H9 (cell line): ENCODE results near the gene ATP7B. TPM values are rescaled to one million over a fixed set of nuclear protein-coding genes. Genes with fewer than 3 reads are reported as not detected.

Source experiments
- DNase-seq: peaks from one replicate; pipeline ENCODE4 v3.0.0-alpha.2; 2017
- H2AFZ ChIP-seq: one replicate; pipeline ENCODE4 v1.6.1; 2013; ENCODE audit warnings: mild to moderate bottlenecking, low read length, control low read depth, moderate library complexity
- H2AK5ac ChIP-seq: 2 replicates; pipeline ENCODE4 v1.6.1; 2013; ENCODE audit warnings: low read length, control low read depth, mixed read lengths; ENCODE audit not compliant: insufficient read length
- H2BK120ac ChIP-seq: one replicate; pipeline ENCODE4 v1.6.1; 2013; ENCODE audit warnings: low read depth, mild to moderate bottlenecking, low read length, control low read depth, inconsistent platforms; ENCODE audit not compliant: poor library complexity, severe bottlenecking
- H2BK12ac ChIP-seq: 2 replicates; pipeline ENCODE4 v1.6.1; 2013; ENCODE audit warnings: low read length, control low read depth, mixed read lengths, low read depth; ENCODE audit not compliant: insufficient read length
- H2BK15ac ChIP-seq: 2 replicates; pipeline ENCODE4 v1.6.1; 2013; ENCODE audit warnings: low read depth, low read length, control low read depth
- H2BK20ac ChIP-seq: one replicate; pipeline ENCODE4 v1.6.1; 2013; ENCODE audit warnings: low read depth, mild to moderate bottlenecking, low read length, control low read depth, inconsistent platforms; ENCODE audit not compliant: poor library complexity, severe bottlenecking
- H2BK5ac ChIP-seq: 2 replicates; pipeline ENCODE4 v1.6.1; 2013; ENCODE audit warnings: low read length, control low read depth, mixed read lengths; ENCODE audit not compliant: insufficient read length
- H3K14ac ChIP-seq: 2 replicates; pipeline ENCODE4 v1.6.1; 2013; ENCODE audit warnings: low read length, control low read depth; ENCODE audit not compliant: insufficient read depth
- H3K18ac ChIP-seq: 2 replicates; pipeline ENCODE4 v1.6.1; 2013; ENCODE audit warnings: low read depth, mild to moderate bottlenecking, mixed read lengths, low read length, control low read depth; ENCODE audit not compliant: insufficient read length
- H3K23ac ChIP-seq: 2 replicates; pipeline ENCODE4 v1.6.1; 2013; ENCODE audit warnings: low read length, control low read depth, mixed read lengths, low read depth; ENCODE audit not compliant: insufficient read length
- H3K23me2 ChIP-seq: 2 replicates; pipeline ENCODE4 v1.6.1; 2013; ENCODE audit warnings: low read depth, mild to moderate bottlenecking, mixed read lengths, low read length, control low read depth; ENCODE audit not compliant: insufficient read length, poor library complexity, severe bottlenecking
- H3K27ac ChIP-seq: 2 replicates; pipeline ENCODE4 v1.5.1; 2013; ENCODE audit warnings: low read length, control low read depth, mixed read lengths, low read depth; ENCODE audit not compliant: insufficient read length
- H3K27me3 ChIP-seq: 2 replicates; pipeline ENCODE4 v1.6.1; 2013; ENCODE audit warnings: low read length, control low read depth, inconsistent platforms; ENCODE audit not compliant: insufficient read depth
- H3K4ac ChIP-seq: 2 replicates; pipeline ENCODE4 v1.6.1; 2013; ENCODE audit warnings: low read depth, mild to moderate bottlenecking, control low read depth, inconsistent platforms, low read length, moderate library complexity
- H3K4me1 ChIP-seq: 2 replicates; pipeline ENCODE4 v1.6.1; 2013; ENCODE audit warnings: low read length, control low read depth, inconsistent platforms; ENCODE audit not compliant: insufficient read depth
- H3K4me2 ChIP-seq: 2 replicates; pipeline ENCODE4 v1.6.1; 2013; ENCODE audit warnings: low read length, control low read depth, mixed read lengths; ENCODE audit not compliant: insufficient read length, insufficient read depth
- H3K56ac ChIP-seq: 2 replicates; pipeline ENCODE4 v1.6.1; 2013; ENCODE audit warnings: low read depth, mild to moderate bottlenecking, mixed read lengths, low read length, control low read depth; ENCODE audit not compliant: insufficient read length
- H3K79me1 ChIP-seq: 2 replicates; pipeline ENCODE4 v1.6.1; 2013; ENCODE audit warnings: low read depth, mild to moderate bottlenecking, moderate library complexity, low read length, control low read depth, inconsistent platforms; ENCODE audit not compliant: insufficient read depth, poor library complexity, severe bottlenecking
- H3K79me2 ChIP-seq: 2 replicates; pipeline ENCODE4 v1.6.1; 2013; ENCODE audit warnings: low read length, control low read depth, inconsistent platforms; ENCODE audit not compliant: insufficient read depth
- H3K9ac ChIP-seq: 2 replicates; pipeline ENCODE4 v1.6.1; 2013; ENCODE audit warnings: low read length, control low read depth, mixed read lengths; ENCODE audit not compliant: insufficient read length; ENCODE audit errors: extremely low read depth
- H3K9me3 ChIP-seq: one replicate; pipeline ENCODE4 v1.6.1; 2013; ENCODE audit warnings: low read depth, low read length, inconsistent platforms; ENCODE audit not compliant: control insufficient read depth
- H3T11ph ChIP-seq: one replicate; pipeline ENCODE4 v1.6.1; 2013; ENCODE audit warnings: mild to moderate bottlenecking, low read length, control low read depth, inconsistent platforms
- H4K20me1 ChIP-seq: one replicate; pipeline ENCODE4 v1.6.1; 2013; ENCODE audit not compliant: control insufficient read depth, insufficient read length, insufficient read depth
- H4K5ac ChIP-seq: 2 replicates; pipeline ENCODE4 v1.6.1; 2013; ENCODE audit warnings: low read depth, mild to moderate bottlenecking, mixed read lengths, low read length, control low read depth; ENCODE audit not compliant: insufficient read length
- H4K8ac ChIP-seq: replicated peaks from 2 replicates; pipeline ENCODE4 v1.6.1; 2013; ENCODE audit warnings: low read length, control low read depth, mixed read lengths, low read depth; ENCODE audit not compliant: insufficient read length
- H4K91ac ChIP-seq: 2 replicates; pipeline ENCODE4 v1.6.1; 2013; ENCODE audit warnings: low read depth, mild to moderate bottlenecking, moderate library complexity, mixed read lengths, low read length, control low read depth; ENCODE audit not compliant: insufficient read length
- H3K27ac Mint-ChIP-seq, 3 experiments: 2 replicates in 2 of 3; 3 replicates in 1 of 3; pipeline ENCODE4 v1.8.0; 2020 to 2021; ENCODE audit warnings: mixed read lengths in 3 of 3, mild to moderate bottlenecking in 1 of 3, moderate library complexity in 1 of 3
- H3K27me3 Mint-ChIP-seq: 2 replicates; pipeline ENCODE4 v1.8.0; 2021; ENCODE audit warnings: low read depth, mild to moderate bottlenecking, moderate library complexity, mixed read lengths
- H3K36me3 Mint-ChIP-seq, 3 experiments: 2 replicates in 2 of 3; 3 replicates in 1 of 3; pipeline ENCODE4 v1.8.0; 2020 to 2021; ENCODE audit warnings: low read depth in 3 of 3, mixed read lengths in 3 of 3; ENCODE audit not compliant: insufficient read depth in 1 of 3
- H3K4me1 Mint-ChIP-seq, 2 experiments: 2 replicates each; pipeline ENCODE4 v1.8.0; 2020; ENCODE audit warnings: mixed read lengths in 2 of 2
- H3K4me3 Mint-ChIP-seq, 2 experiments: 2 replicates in 1 of 2; 3 replicates in 1 of 2; pipeline ENCODE4 v1.8.0; 2020 to 2021; ENCODE audit warnings: mild to moderate bottlenecking in 2 of 2, mixed read lengths in 2 of 2, moderate library complexity in 1 of 2
- H3K9me3 Mint-ChIP-seq, 2 experiments: 2 replicates in 1 of 2; 3 replicates in 1 of 2; pipeline ENCODE4 v1.8.0; 2020; ENCODE audit warnings: mild to moderate bottlenecking in 2 of 2, mixed read lengths in 2 of 2, moderate library complexity in 1 of 2
- WGBS: extraction: QIAGEN DNeasy Blood & Tissue Kit; methylation state at CpG from one replicate; pipeline ENCODE4 v1.1.7; 2013; ENCODE audit warnings: missing lambda C conversion rate, low lambda C conversion rate, mixed read lengths; ENCODE audit not compliant: insufficient read length; ENCODE audit errors: extremely low coverage; 5-methylcytosine and 5-hydroxymethylcytosine counted together
- total RNA-seq: library from RNA; stranded (reverse); gene quantifications from 2 replicates; pipeline ENCODE4 v1.2.1, GENCODE V29; 2021
- TF ChIP-seq, protein P1 (sequence below): fragments of 200-600 bp; sonication (generic); conservative IDR thresholded peaks from 3 replicates; pipeline ENCODE4 v1.8.0; 2021; ENCODE audit warnings: antibody characterized with exemption, mild to moderate bottlenecking

Gene ATP7B
- total RNA-seq, 1 experiment from 2014 or later, result 5.8 TPM

- H3K4me1 Mint-ChIP-seq, result peaks cover 0 to 6% of the 10 kb centered on the region in 2 experiments; a peak in 1 of 4 replicates
- no peaks in the 10 kb centered on the region for H3K79me2 ChIP-seq
- no peak overlapping the region for H4K91ac ChIP-seq
- H3K23ac ChIP-seq, result no peak overlapping the region
- no peak overlapping the region for H2AFZ ChIP-seq
- TF ChIP-seq, protein P1, sequence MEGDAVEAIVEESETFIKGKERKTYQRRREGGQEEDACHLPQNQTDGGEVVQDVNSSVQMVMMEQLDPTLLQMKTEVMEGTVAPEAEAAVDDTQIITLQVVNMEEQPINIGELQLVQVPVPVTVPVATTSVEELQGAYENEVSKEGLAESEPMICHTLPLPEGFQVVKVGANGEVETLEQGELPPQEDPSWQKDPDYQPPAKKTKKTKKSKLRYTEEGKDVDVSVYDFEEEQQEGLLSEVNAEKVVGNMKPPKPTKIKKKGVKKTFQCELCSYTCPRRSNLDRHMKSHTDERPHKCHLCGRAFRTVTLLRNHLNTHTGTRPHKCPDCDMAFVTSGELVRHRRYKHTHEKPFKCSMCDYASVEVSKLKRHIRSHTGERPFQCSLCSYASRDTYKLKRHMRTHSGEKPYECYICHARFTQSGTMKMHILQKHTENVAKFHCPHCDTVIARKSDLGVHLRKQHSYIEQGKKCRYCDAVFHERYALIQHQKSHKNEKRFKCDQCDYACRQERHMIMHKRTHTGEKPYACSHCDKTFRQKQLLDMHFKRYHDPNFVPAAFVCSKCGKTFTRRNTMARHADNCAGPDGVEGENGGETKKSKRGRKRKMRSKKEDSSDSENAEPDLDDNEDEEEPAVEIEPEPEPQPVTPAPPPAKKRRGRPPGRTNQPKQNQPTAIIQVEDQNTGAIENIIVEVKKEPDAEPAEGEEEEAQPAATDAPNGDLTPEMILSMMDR, result no peak
- no peaks in the 10 kb centered on the region for H3K36me3 Mint-ChIP-seq
- H3K23me2 ChIP-seq, result no peaks in the 10 kb centered on the region
- no peak overlapping the region for H3T11ph ChIP-seq
- peak; percentile 15 for DNase-seq
- no peak overlapping the region for H2AK5ac ChIP-seq
- H3K27me3 Mint-ChIP-seq, result no peaks in the 10 kb centered on the region
- H3K4me1 ChIP-seq, result no peaks in the 10 kb centered on the region
- H2BK120ac ChIP-seq, result no peak overlapping the region
- no peaks in the 10 kb centered on the region for H3K27me3 ChIP-seq
- no peak overlapping the region for H3K27ac Mint-ChIP-seq
- H3K4me3 Mint-ChIP-seq, result no peak overlapping the region
- no peak overlapping the region for H3K4ac ChIP-seq
- H2BK15ac ChIP-seq, result no peak overlapping the region
- H2BK12ac ChIP-seq, result no peak overlapping the region
- H4K8ac ChIP-seq, result no peak overlapping the region
- H3K9me3 Mint-ChIP-seq, result no peaks in the 10 kb centered on the region
- H4K5ac ChIP-seq, result no peak overlapping the region
- H4K20me1 ChIP-seq, result no peaks in the 10 kb centered on the region
- no peak overlapping the region for H2BK5ac ChIP-seq
- no peak overlapping the region for H3K4me2 ChIP-seq
- H3K14ac ChIP-seq, result no peak overlapping the region
- no peak overlapping the region for H3K9ac ChIP-seq
- no peaks in the 10 kb centered on the region for H3K9me3 ChIP-seq
- H3K27ac ChIP-seq, result no peak overlapping the region
- no CpG with 5 or more reads among the region's 10 CpGs for WGBS
- no peak overlapping the region for H2BK20ac ChIP-seq
- no peak overlapping the region for H3K18ac ChIP-seq
- H3K56ac ChIP-seq, result no peak overlapping the region
- no peaks in the 10 kb centered on the region for H3K79me1 ChIP-seq
Measured at GRCh38 chr13:51922771-51923480, 88.3 kb downstream of the ATP7B start.
